ENCODE measurements around the gene PRR22.

Gene PRR22

DNA sequence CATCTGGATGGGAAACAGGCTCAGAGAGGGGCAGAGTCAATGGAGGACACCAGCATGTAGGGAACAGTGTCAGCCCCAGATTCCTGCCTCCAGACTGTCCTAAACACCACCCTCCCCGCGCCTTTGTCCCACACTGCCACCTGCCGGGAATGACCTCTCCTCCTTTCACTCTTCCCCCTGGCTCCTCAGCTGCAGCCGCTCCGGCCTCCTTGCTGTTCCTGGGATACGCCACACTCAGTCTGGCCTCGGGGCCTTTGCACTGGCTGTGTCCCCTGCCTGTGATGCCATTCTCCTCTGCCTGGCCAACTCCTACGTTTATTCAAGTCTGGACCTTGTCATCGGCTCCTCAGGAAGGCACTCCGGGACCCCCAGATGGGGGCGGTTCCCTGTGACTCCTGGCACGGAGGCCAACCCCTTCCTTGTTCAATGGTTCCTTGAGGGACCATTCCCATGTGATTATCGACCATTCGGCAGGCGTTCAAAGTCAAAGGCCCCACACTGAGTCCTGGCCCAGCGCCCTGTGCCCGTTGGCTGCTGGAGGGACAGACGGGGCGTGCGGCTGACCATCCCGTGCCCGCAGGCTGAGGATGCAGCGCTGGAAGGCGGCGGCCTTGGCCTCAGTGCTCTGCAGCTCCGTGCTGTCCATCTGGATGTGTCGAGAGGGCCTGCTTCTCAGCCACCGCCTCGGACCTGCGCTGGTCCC, 39.2 kb upstream of the PRR22 start:
- Histone ChIP-seq H2BK12ac (ENCODE audit: low read length) (no peak overlapping the region), H4K8ac (ENCODE audit: low read depth, low read length) (no peak overlapping the region), H2BK5ac (ENCODE audit: low read length) (no peak overlapping the region), H2AFZ (ENCODE audit: low read length) (no peak overlapping the region), H3K27me3 (ENCODE audit: control insufficient read depth in 3 of 3, insufficient read depth in 3 of 3, low read depth in 1 of 3, low read length in 3 of 3) (peaks cover 0 to under 1% (median 0%) of the 10 kb centered on the region in 3 experiments), H3K9ac (ENCODE audit: low read depth, low read length, poor library complexity) (peak overlapping the region; percentile 63), H3K36me3 (replicated peaks in 1 of 2; ENCODE audit: control insufficient read depth in 2 of 2, insufficient read depth in 2 of 2, low read length in 2 of 2) (no peaks in the 10 kb centered on the region), H3K14ac (ENCODE audit: low read length) (no peak overlapping the region), H2BK120ac (ENCODE audit: low read depth, low read length) (no peak overlapping the region), H3K4me3 (ENCODE audit: low read length in 2 of 2) (no peak overlapping the region), H3K18ac (ENCODE audit: low read length) (peak overlapping the region; percentile 52), H3K9me3 (replicated peaks in 1 of 2; ENCODE audit: control insufficient read depth in 2 of 2, insufficient read depth in 1 of 2, low read depth in 1 of 2, low read length in 2 of 2) (peaks cover 0 to 3% of the 10 kb centered on the region in 2 donors), H3K79me1 (ENCODE audit: low read depth, low read length) (no peaks in the 10 kb centered on the region), H2AK5ac (ENCODE audit: low read depth, low read length) (no peak overlapping the region), H3K4me1 (ENCODE audit: control insufficient read depth in 2 of 2, insufficient read depth in 1 of 2, low read depth in 1 of 2, low read length in 2 of 2) (peaks cover 0 to 17% of the 10 kb centered on the region in 2 donors), H3K4me2 (ENCODE audit: insufficient read depth, low read length, poor library complexity, severe bottlenecking) (no peak overlapping the region), H2BK15ac (ENCODE audit: low read length) (no peak overlapping the region), H3K23ac (ENCODE audit: low read depth, low read length, poor library complexity) (no peak overlapping the region), H4K91ac (ENCODE audit: low read depth, low read length, poor library complexity) (no peak overlapping the region), H3K4ac (ENCODE audit: low read length) (no peak overlapping the region), H3K27ac (replicated peaks; ENCODE audit: low read length) (no peak overlapping the region)
- DNase-seq (ENCODE audit: low spot score), result no peak
- WGBS, 2 donors (ENCODE audit: extremely low coverage in 2 of 2, insufficient read length in 2 of 2, insufficient replicate concordance in 1 of 2), result no CpG with 5 or more reads among the region's 30 CpGs

- Histone ChIP-seq H3K36me3 (replicated peaks in 1 of 2; ENCODE audit: control insufficient read depth in 2 of 2, insufficient read depth in 2 of 2, low read length in 2 of 2) (no peaks in the 10 kb centered on the region), H3K18ac (ENCODE audit: low read length) (no peak overlapping the region), H3K27ac (replicated peaks; ENCODE audit: low read length) (no peak overlapping the region), H3K4me3 (ENCODE audit: low read length in 2 of 2) (no peak overlapping the region), H3K79me1 (ENCODE audit: low read depth, low read length) (no peaks in the 10 kb centered on the region), H2BK120ac (ENCODE audit: low read depth, low read length) (no peak overlapping the region), H3K9ac (ENCODE audit: low read depth, low read length, poor library complexity) (no peak overlapping the region), H2BK15ac (ENCODE audit: low read length) (no peak overlapping the region), H3K23ac (ENCODE audit: low read depth, low read length, poor library complexity) (no peak overlapping the region), H2BK12ac (ENCODE audit: low read length) (no peak overlapping the region), H3K4ac (ENCODE audit: low read length) (peak overlapping the region; percentile 37), H4K91ac (ENCODE audit: low read depth, low read length, poor library complexity) (no peak overlapping the region), H2BK5ac (ENCODE audit: low read length) (no peak overlapping the region), H4K8ac (ENCODE audit: low read depth, low read length) (no peak overlapping the region), H3K14ac (ENCODE audit: low read length) (no peak overlapping the region), H3K4me2 (ENCODE audit: insufficient read depth, low read length, poor library complexity, severe bottlenecking) (no peak overlapping the region), H2AFZ (ENCODE audit: low read length) (no peak overlapping the region), H3K9me3 (replicated peaks in 1 of 2; ENCODE audit: control insufficient read depth in 2 of 2, insufficient read depth in 1 of 2, low read depth in 1 of 2, low read length in 2 of 2) (peaks cover 0 to 2% of the 10 kb centered on the region in 2 donors), H3K27me3 (ENCODE audit: control insufficient read depth in 3 of 3, insufficient read depth in 3 of 3, low read depth in 1 of 3, low read length in 3 of 3) (no peaks in the 10 kb centered on the region), H3K4me1 (ENCODE audit: control insufficient read depth in 2 of 2, insufficient read depth in 1 of 2, low read depth in 1 of 2, low read length in 2 of 2) (peaks cover 0 to 10% of the 10 kb centered on the region in 2 donors), H2AK5ac (ENCODE audit: low read depth, low read length) (peak overlapping the region; percentile 56)
- WGBS, 2 donors (ENCODE audit: extremely low coverage in 2 of 2, insufficient read length in 2 of 2, insufficient replicate concordance in 1 of 2), result no CpG with 5 or more reads among the region's 30 CpGs
- DNase-seq (ENCODE audit: low spot score), result no peak
These were observed 37.8 kb upstream of the PRR22 start for GRCh38 chr19:5822181-5822844.

GRCh38 chr19:5821521-5822180, 37.1 kb upstream of the PRR22 start:
- Histone ChIP-seq H3K4me2 (ENCODE audit: insufficient read depth, low read length, poor library complexity, severe bottlenecking) (no peak overlapping the region), H3K9me3 (replicated peaks in 1 of 2; ENCODE audit: control insufficient read depth in 2 of 2, insufficient read depth in 1 of 2, low read depth in 1 of 2, low read length in 2 of 2) (no peaks in the 10 kb centered on the region), H2BK120ac (ENCODE audit: low read depth, low read length) (no peak overlapping the region), H2BK12ac (ENCODE audit: low read length) (no peak overlapping the region), H4K91ac (ENCODE audit: low read depth, low read length, poor library complexity) (no peak overlapping the region), H3K9ac (ENCODE audit: low read depth, low read length, poor library complexity) (no peak overlapping the region), H3K23ac (ENCODE audit: low read depth, low read length, poor library complexity) (no peak overlapping the region), H2BK15ac (ENCODE audit: low read length) (no peak overlapping the region), H2AK5ac (ENCODE audit: low read depth, low read length) (no peak overlapping the region), H3K14ac (ENCODE audit: low read length) (no peak overlapping the region), H4K8ac (ENCODE audit: low read depth, low read length) (no peak overlapping the region), H2AFZ (ENCODE audit: low read length) (no peak overlapping the region), H3K79me1 (ENCODE audit: low read depth, low read length) (no peaks in the 10 kb centered on the region), H3K4ac (ENCODE audit: low read length) (no peak overlapping the region), H2BK5ac (ENCODE audit: low read length) (no peak overlapping the region), H3K4me1 (ENCODE audit: control insufficient read depth in 2 of 2, insufficient read depth in 1 of 2, low read depth in 1 of 2, low read length in 2 of 2) (peaks cover 0 to 4% of the 10 kb centered on the region in 2 donors), H3K27me3 (ENCODE audit: control insufficient read depth in 3 of 3, insufficient read depth in 3 of 3, low read depth in 1 of 3, low read length in 3 of 3) (no peaks in the 10 kb centered on the region), H3K36me3 (replicated peaks in 1 of 2; ENCODE audit: control insufficient read depth in 2 of 2, insufficient read depth in 2 of 2, low read length in 2 of 2) (no peaks in the 10 kb centered on the region), H3K4me3 (ENCODE audit: low read length in 2 of 2) (no peak overlapping the region), H3K27ac (replicated peaks; ENCODE audit: low read length) (no peak overlapping the region), H3K18ac (ENCODE audit: low read length) (no peak overlapping the region)
- WGBS, 2 donors (ENCODE audit: extremely low coverage in 2 of 2, insufficient read length in 2 of 2, insufficient replicate concordance in 1 of 2), result no CpG with 5 or more reads among the region's 8 CpGs
- DNase-seq (ENCODE audit: low spot score), result no peak

DNA sequence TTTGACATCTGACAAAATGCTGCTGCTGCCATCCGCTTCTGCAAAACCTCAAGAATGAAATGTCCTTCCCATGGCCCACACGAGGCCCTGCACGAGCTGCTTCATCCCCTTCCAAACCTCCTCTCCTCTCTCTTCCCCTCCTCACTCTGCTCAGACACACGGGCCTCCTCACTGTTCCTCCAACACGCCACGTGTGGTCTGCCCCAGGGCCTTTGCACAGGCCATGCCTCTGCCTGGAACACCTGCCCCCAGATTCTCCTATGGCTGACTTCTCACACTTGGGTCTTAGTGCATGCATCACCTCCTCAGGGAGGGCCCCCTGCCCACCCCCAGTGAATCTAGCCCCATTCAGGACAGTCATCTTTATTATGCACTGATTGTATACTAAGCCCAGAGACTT, 36.2 kb upstream of the PRR22 start:
- Histone ChIP-seq H2BK5ac (ENCODE audit: low read length) (no peak overlapping the region), H3K4me1 (ENCODE audit: control insufficient read depth in 2 of 2, insufficient read depth in 1 of 2, low read depth in 1 of 2, low read length in 2 of 2) (no peaks in the 10 kb centered on the region)

More for the DNA sequence above, 36.2 kb upstream of the PRR22 start:
- Histone ChIP-seq H3K9me3 (replicated peaks in 1 of 2; ENCODE audit: control insufficient read depth in 2 of 2, insufficient read depth in 1 of 2, low read depth in 1 of 2, low read length in 2 of 2) (no peaks in the 10 kb centered on the region), H3K9ac (ENCODE audit: low read depth, low read length, poor library complexity) (no peak overlapping the region), H3K14ac (ENCODE audit: low read length) (no peak overlapping the region), H4K8ac (ENCODE audit: low read depth, low read length) (no peak overlapping the region), H3K27me3 (ENCODE audit: control insufficient read depth in 3 of 3, insufficient read depth in 3 of 3, low read depth in 1 of 3, low read length in 3 of 3) (no peaks in the 10 kb centered on the region), H3K4me2 (ENCODE audit: insufficient read depth, low read length, poor library complexity, severe bottlenecking) (no peak overlapping the region), H2BK120ac (ENCODE audit: low read depth, low read length) (no peak overlapping the region), H2BK15ac (ENCODE audit: low read length) (no peak overlapping the region), H4K91ac (ENCODE audit: low read depth, low read length, poor library complexity) (no peak overlapping the region), H3K4ac (ENCODE audit: low read length) (no peak overlapping the region), H3K18ac (ENCODE audit: low read length) (no peak overlapping the region), H2BK12ac (ENCODE audit: low read length) (no peak overlapping the region), H3K23ac (ENCODE audit: low read depth, low read length, poor library complexity) (no peak overlapping the region), H3K36me3 (replicated peaks in 1 of 2; ENCODE audit: control insufficient read depth in 2 of 2, insufficient read depth in 2 of 2, low read length in 2 of 2) (no peaks in the 10 kb centered on the region), H2AK5ac (ENCODE audit: low read depth, low read length) (no peak overlapping the region), H3K4me3 (ENCODE audit: low read length in 2 of 2) (no peak overlapping the region), H3K27ac (replicated peaks; ENCODE audit: low read length) (no peak overlapping the region), H3K79me1 (ENCODE audit: low read depth, low read length) (no peaks in the 10 kb centered on the region), H2AFZ (ENCODE audit: low read length) (no peak overlapping the region)
- DNase-seq (ENCODE audit: low spot score), result no peak
- no CpG with 5 or more reads among the region's 6 CpGs for WGBS, 2 donors (ENCODE audit: extremely low coverage in 2 of 2, insufficient read length in 2 of 2, insufficient replicate concordance in 1 of 2)
